HCT116 (cell line): Measurements from ENCODE around the gene FFAR4. TPM values are rescaled to one million over a fixed set of nuclear protein-coding genes. Genes with fewer than 3 reads are reported as not detected.

Source experiments
- ATAC-seq: fragments of 200-7000 bp; cut with Tn5 transposase; 2 replicates; pipeline ENCODE4 v1.9.1; 2020; ENCODE audit warnings: mild to moderate bottlenecking, moderate library complexity
- BruUV-seq: library from RNA; stranded (reverse); fragments of 400-500 nt; replicated peaks from 2 replicates; lab custom pipeline; 2021; lab: Mats Ljungman, UMichigan
- CTCF ChIA-PET: fragments of 300-600 bp; sonication (Branson Sonifier 250); formaldehyde crosslinking; loops from one replicate; lab custom pipeline; 2021; ENCODE audit warnings: antibody characterized with exemption; lab: Charles Lee
- POLR2A ChIA-PET: fragments of 300-600, 350-600 bp; sonication (Branson Sonifier 250); formaldehyde crosslinking; loops from one replicate; lab custom pipeline; 2021; ENCODE audit warnings: antibody characterized with exemption; lab: Charles Lee
- RAD21 ChIA-PET, 2 experiments: fragments of 300-600 bp; sonication (Branson Sonifier 250); formaldehyde crosslinking; loops; one replicate each; lab custom pipeline; 2023; ENCODE audit warnings: low total read pairs in 2 of 2; ENCODE audit not compliant: uncharacterized antibody in 2 of 2, unreplicated experiment in 2 of 2, low non-redundant PET in 1 of 2; lab: Charles Lee
- DNase-seq: peaks from one replicate; pipeline ENCODE4 v3.0.0-alpha.2; 2010; ENCODE audit warnings: low read depth, low spot score
- H2AFZ ChIP-seq: fragments of 200-600 bp; shearing (Covaris generic), sonication (generic); 2 replicates; pipeline ENCODE4 v1.6.1; 2017; ENCODE audit warnings: low read depth, mixed run types, mixed read lengths, antibody characterized with exemption, low read length; ENCODE audit not compliant: poor library complexity, severe bottlenecking
- H3K27ac ChIP-seq: 2 replicates; pipeline ENCODE4 v1.5.1; 2012; ENCODE audit warnings: low read depth, low read length
- H3K27me3 ChIP-seq: fragments of 200-600 bp; sonication (generic); 2 replicates; pipeline ENCODE4 v1.6.1; 2016; ENCODE audit warnings: mixed run types, low read length, mixed read lengths; ENCODE audit not compliant: insufficient read depth
- H3K36me3 ChIP-seq, 2 experiments: fragments of 200-500 bp in 1 of 2; fragments of 200-600 bp in 1 of 2; sonication (Bioruptor generic) in 1 of 2; sonication (generic) in 1 of 2; 2 replicates each; pipeline versions ENCODE4 v1.5.1 to v1.6.1; 2014 to 2016; ENCODE audit warnings: low read length in 2 of 2, inconsistent platforms in 1 of 2, mixed read lengths in 1 of 2, mixed run types in 1 of 2; ENCODE audit not compliant: insufficient read depth in 2 of 2, control insufficient read depth in 1 of 2
- H3K4me1 ChIP-seq, 2 experiments: fragments of 200-600 bp in 1 of 2; sonication (generic) in 1 of 2; 2 replicates each; pipeline versions ENCODE4 v1.5.1 to v1.6.1; 2012 to 2017; ENCODE audit warnings: low read length in 2 of 2, inconsistent platforms in 1 of 2, mild to moderate bottlenecking in 1 of 2, mixed read lengths in 1 of 2, mixed run types in 1 of 2, moderate library complexity in 1 of 2; ENCODE audit not compliant: insufficient read depth in 2 of 2, control insufficient read depth in 1 of 2
- H3K4me2 ChIP-seq: fragments of 200-600 bp; sonication (generic); 2 replicates; pipeline ENCODE4 v1.6.1; 2017; ENCODE audit warnings: mixed run types, low read length, mixed read lengths
- H3K4me3 ChIP-seq, 2 experiments: fragments of 200-600 bp in 1 of 2; sonication (generic) in 1 of 2; replicated peaks in 1 of 2; 2 replicates each; pipeline ENCODE4 v1.5.1; 2011 to 2016; ENCODE audit warnings: low read length in 2 of 2, control low read depth in 1 of 2, low read depth in 1 of 2, mild to moderate bottlenecking in 1 of 2, mixed read lengths in 1 of 2, mixed run types in 1 of 2
- H3K79me2 ChIP-seq: fragments of 200-600 bp; sonication (generic); 2 replicates; pipeline ENCODE4 v1.6.1; 2017; ENCODE audit warnings: mild to moderate bottlenecking, mixed run types, low read length, moderate library complexity, mixed read lengths; ENCODE audit not compliant: insufficient read depth
- H3K9ac ChIP-seq: fragments of 200-600 bp; sonication (generic); 2 replicates; pipeline ENCODE4 v1.6.1; 2016; ENCODE audit warnings: low read length, mixed read lengths
- H3K9me2 ChIP-seq: fragments of 200-600 bp; sonication (generic), shearing (Covaris generic); 2 replicates; pipeline ENCODE4 v1.6.1; 2017; ENCODE audit warnings: mixed run types, mild to moderate bottlenecking, moderate library complexity; ENCODE audit not compliant: insufficient read depth
- H3K9me3 ChIP-seq, 2 experiments: fragments of 200-500 bp in 1 of 2; fragments of 200-600 bp in 1 of 2; sonication (Bioruptor generic) in 1 of 2; sonication (generic) in 1 of 2; 2 replicates each; pipeline ENCODE4 v1.6.1; 2014 to 2017; ENCODE audit warnings: low read length in 2 of 2, mixed read lengths in 2 of 2, inconsistent platforms in 1 of 2, low read depth in 1 of 2, mild to moderate bottlenecking in 1 of 2, mixed run types in 1 of 2, moderate library complexity in 1 of 2; ENCODE audit not compliant: control insufficient read depth in 1 of 2, insufficient read depth in 1 of 2
- H4K20me1 ChIP-seq: fragments of 200-600 bp; sonication (generic), shearing (Covaris generic); 2 replicates; pipeline ENCODE4 v1.6.1; 2017; ENCODE audit warnings: mixed run types, mild to moderate bottlenecking, moderate library complexity; ENCODE audit not compliant: insufficient read depth
- SRF ChIP-seq: IDR thresholded peaks from 2 replicates; pipeline ENCODE4 v1.6.1; 2012; ENCODE audit warnings: low read depth
- TCF7L2 ChIP-seq: IDR thresholded peaks from 2 replicates; pipeline ENCODE4 v1.7.0; 2011; ENCODE audit warnings: borderline replicate concordance, inconsistent platforms; ENCODE audit not compliant: insufficient read depth, insufficient read length; ENCODE audit errors: extremely low read depth
- YY1 ChIP-seq: IDR thresholded peaks from 2 replicates; pipeline ENCODE4 v1.6.1; 2011; ENCODE audit warnings: low read length, low read depth, moderate library complexity, mild to moderate bottlenecking; ENCODE audit not compliant: insufficient replicate concordance; ENCODE audit errors: extremely low read depth
- intact Hi-C: fragments of 100-400 bp; cut with micrococcal nuclease; formaldehyde crosslinking; loops from 2 replicates; pipeline ENCODE4 v1.10.0; 2022
- total RNA-seq: library from RNA; stranded (reverse); gene quantifications from one replicate; pipeline ENCODE4 v1.2.1, GENCODE V29; 2021; ENCODE audit not compliant: unreplicated experiment
- TF ChIP-seq, protein P1 (sequence below): IDR thresholded peaks from 2 replicates; pipeline ENCODE4 v1.6.1; 2012; ENCODE audit warnings: low read depth
- TF ChIP-seq, protein P2 (sequence below): IDR thresholded peaks from 2 replicates; pipeline ENCODE4 v1.6.1; 2011; ENCODE audit warnings: mild to moderate bottlenecking, low read length, moderate library complexity; ENCODE audit not compliant: insufficient replicate concordance; ENCODE audit errors: extremely low read depth

The FFAR4 gene
- total RNA-seq, 1 experiment from 2014 or later, result not detected

GRCh38 chr10:93620925-93621324 is 54.5 kb downstream of the FFAR4 start:
- DNase-seq, result no peak
- H2AFZ ChIP-seq, result no peak overlapping the region
- H3K27ac ChIP-seq, result no peak overlapping the region
- TF ChIP-seq, protein P1, sequence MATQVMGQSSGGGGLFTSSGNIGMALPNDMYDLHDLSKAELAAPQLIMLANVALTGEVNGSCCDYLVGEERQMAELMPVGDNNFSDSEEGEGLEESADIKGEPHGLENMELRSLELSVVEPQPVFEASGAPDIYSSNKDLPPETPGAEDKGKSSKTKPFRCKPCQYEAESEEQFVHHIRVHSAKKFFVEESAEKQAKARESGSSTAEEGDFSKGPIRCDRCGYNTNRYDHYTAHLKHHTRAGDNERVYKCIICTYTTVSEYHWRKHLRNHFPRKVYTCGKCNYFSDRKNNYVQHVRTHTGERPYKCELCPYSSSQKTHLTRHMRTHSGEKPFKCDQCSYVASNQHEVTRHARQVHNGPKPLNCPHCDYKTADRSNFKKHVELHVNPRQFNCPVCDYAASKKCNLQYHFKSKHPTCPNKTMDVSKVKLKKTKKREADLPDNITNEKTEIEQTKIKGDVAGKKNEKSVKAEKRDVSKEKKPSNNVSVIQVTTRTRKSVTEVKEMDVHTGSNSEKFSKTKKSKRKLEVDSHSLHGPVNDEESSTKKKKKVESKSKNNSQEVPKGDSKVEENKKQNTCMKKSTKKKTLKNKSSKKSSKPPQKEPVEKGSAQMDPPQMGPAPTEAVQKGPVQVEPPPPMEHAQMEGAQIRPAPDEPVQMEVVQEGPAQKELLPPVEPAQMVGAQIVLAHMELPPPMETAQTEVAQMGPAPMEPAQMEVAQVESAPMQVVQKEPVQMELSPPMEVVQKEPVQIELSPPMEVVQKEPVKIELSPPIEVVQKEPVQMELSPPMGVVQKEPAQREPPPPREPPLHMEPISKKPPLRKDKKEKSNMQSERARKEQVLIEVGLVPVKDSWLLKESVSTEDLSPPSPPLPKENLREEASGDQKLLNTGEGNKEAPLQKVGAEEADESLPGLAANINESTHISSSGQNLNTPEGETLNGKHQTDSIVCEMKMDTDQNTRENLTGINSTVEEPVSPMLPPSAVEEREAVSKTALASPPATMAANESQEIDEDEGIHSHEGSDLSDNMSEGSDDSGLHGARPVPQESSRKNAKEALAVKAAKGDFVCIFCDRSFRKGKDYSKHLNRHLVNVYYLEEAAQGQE, result no peak
- TF ChIP-seq TCF7L2 (no peak), SRF (no peak), YY1 (no peak)
- TF ChIP-seq, protein P2, sequence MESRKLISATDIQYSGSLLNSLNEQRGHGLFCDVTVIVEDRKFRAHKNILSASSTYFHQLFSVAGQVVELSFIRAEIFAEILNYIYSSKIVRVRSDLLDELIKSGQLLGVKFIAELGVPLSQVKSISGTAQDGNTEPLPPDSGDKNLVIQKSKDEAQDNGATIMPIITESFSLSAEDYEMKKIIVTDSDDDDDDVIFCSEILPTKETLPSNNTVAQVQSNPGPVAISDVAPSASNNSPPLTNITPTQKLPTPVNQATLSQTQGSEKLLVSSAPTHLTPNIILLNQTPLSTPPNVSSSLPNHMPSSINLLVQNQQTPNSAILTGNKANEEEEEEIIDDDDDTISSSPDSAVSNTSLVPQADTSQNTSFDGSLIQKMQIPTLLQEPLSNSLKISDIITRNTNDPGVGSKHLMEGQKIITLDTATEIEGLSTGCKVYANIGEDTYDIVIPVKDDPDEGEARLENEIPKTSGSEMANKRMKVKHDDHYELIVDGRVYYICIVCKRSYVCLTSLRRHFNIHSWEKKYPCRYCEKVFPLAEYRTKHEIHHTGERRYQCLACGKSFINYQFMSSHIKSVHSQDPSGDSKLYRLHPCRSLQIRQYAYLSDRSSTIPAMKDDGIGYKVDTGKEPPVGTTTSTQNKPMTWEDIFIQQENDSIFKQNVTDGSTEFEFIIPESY, result no peak
- TF ChIP-seq, all 23 proteins: peak for 0
- ChIA-PET RAD21 (no interaction called here), POLR2A (no interaction called here), CTCF (no interaction called here)
- Histone ChIP-seq H3K36me3 (no peaks in the 10 kb centered on the region), H3K4me3 (no peak overlapping the region), H3K79me2 (no peaks in the 10 kb centered on the region), H3K4me1 (no peaks in the 10 kb centered on the region), H3K9me2 (no peaks in the 10 kb centered on the region), H3K9ac (no peak overlapping the region), H3K27me3 (no peaks in the 10 kb centered on the region), H4K20me1 (no peaks in the 10 kb centered on the region), H3K4me2 (no peak overlapping the region), H3K9me3 (no peaks in the 10 kb centered on the region)
- intact Hi-C loops, result no loop called here
- BruUV-seq, result no TSS peak
- no peak for ATAC-seq
